ENCODE data around the gene SLIT3.

DNA sequence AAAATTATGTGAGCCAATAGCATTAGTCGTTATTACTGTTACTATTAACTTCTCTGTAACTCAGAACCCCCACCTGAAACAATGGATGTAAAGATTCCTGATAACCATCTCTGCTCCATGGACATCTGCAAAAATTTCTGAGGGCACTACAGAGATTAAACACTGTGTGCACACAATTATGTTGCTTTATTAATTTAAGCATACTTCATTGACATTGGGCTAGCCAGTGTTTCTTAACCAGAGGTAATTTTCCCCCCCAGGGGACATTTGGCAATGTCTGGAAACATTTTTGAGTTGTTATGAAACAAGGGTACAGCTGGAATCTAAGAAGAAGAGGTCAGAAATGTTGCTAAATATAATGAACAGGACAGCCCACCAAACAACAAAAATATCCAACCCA, 19.3 kb downstream of the SLIT3 start:
- TF ChIP-seq, protein P1, sequence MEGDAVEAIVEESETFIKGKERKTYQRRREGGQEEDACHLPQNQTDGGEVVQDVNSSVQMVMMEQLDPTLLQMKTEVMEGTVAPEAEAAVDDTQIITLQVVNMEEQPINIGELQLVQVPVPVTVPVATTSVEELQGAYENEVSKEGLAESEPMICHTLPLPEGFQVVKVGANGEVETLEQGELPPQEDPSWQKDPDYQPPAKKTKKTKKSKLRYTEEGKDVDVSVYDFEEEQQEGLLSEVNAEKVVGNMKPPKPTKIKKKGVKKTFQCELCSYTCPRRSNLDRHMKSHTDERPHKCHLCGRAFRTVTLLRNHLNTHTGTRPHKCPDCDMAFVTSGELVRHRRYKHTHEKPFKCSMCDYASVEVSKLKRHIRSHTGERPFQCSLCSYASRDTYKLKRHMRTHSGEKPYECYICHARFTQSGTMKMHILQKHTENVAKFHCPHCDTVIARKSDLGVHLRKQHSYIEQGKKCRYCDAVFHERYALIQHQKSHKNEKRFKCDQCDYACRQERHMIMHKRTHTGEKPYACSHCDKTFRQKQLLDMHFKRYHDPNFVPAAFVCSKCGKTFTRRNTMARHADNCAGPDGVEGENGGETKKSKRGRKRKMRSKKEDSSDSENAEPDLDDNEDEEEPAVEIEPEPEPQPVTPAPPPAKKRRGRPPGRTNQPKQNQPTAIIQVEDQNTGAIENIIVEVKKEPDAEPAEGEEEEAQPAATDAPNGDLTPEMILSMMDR (IDR thresholded peaks at IDR 0.05) = no peak
- TF ChIP-seq EP300 (IDR thresholded peaks at IDR 0.05) (no peak), POLR2AphosphoS5 (IDR thresholded peaks at IDR 0.05) (no peak), POLR2A (IDR thresholded peaks at IDR 0.05) (no peak)

All from stomach (tissue), 4 donors.